Omental fat pad (tissue), 4 donors: ENCODE results near the gene ERAP2. TPM values are rescaled to one million over a fixed set of nuclear protein-coding genes. Genes with fewer than 3 reads are reported as not detected.
"Not testable (repeated sequence)": the region's sequence is repeated elsewhere in the genome, so short reads cannot be mapped to it uniquely, and the experiment has no call there.

Experiments
- ATAC-seq: fragments of 150-250 bp; one replicate; pipeline ENCODE4 v1.9.1; 2016; ENCODE audit warnings: mild to moderate bottlenecking, moderate library complexity; ENCODE audit not compliant: low FRiP score
- DNase-seq: peaks from one replicate; pipeline ENCODE4 v3.0.0-alpha.2; 2019; ENCODE audit warnings: low spot score
- CTCF ChIP-seq, 3 donors: fragments of 450-650 bp; IDR thresholded peaks; one replicate each; pipeline ENCODE4 v1.5.1; 2016 to 2017; ENCODE audit warnings: antibody characterized with exemption in 3 of 3, mild to moderate bottlenecking in 3 of 3, moderate library complexity in 2 of 3
- total RNA-seq, 4 donors: library from RNA; depleted of rRNA; stranded (reverse); fragments of >200 nt; gene quantifications; one replicate each; pipeline ENCODE4 v1.1.0, GENCODE V29; 2016

The ERAP2 gene
- total RNA-seq, 4 donors from 2014 or later, result 15.1 to 57.4 (median 16.9) TPM

- no peak for ATAC-seq
- TF ChIP-seq CTCF (IDR thresholded peaks at IDR 0.05), result no peak
- DNase-seq, result no peak
Measured at GRCh38 chr5:96930589-96930988, 54.3 kb downstream of the ERAP2 start.

- not testable (repeated sequence) for DNase-seq, ATAC-seq
Measured at GRCh38 chr5:96931037-96931436, 54.7 kb downstream of the ERAP2 start.

- no peak for ATAC-seq
- DNase-seq, result no peak
- TF ChIP-seq CTCF (IDR thresholded peaks at IDR 0.05), result no peak
Measured at GRCh38 chr5:96931605-96932004, 55.3 kb downstream of the ERAP2 start.

GRCh38 chr5:96932026-96932425 is 55.7 kb downstream of the ERAP2 start:
- ATAC-seq (no peak), DNase-seq (no peak)
- no peak for TF ChIP-seq CTCF (IDR thresholded peaks at IDR 0.05)

- ATAC-seq, result no peak
- no peak for TF ChIP-seq CTCF (IDR thresholded peaks at IDR 0.05)
- no peak for DNase-seq
Measured at GRCh38 chr5:96933764-96934707, 57.7 kb downstream of the ERAP2 start.

- DNase-seq, result peak; percentile 74
- peak; percentile 91 for ATAC-seq
- TF ChIP-seq CTCF (IDR thresholded peaks at IDR 0.05), result no peak
Measured at GRCh38 chr5:96934708-96935558, 58.6 kb downstream of the ERAP2 start.
